Amygdala (tissue), 56 donors: Measurements from ENCODE around the gene ADH4.
"Not testable (repeated sequence)": the region's sequence is repeated elsewhere in the genome, so short reads cannot be mapped to it uniquely, and the experiment has no call there.

ENCODE experiments used
- DNase-seq, 56 donors: peaks; one replicate each; lab custom pipeline; 2025; lab: John Stamatoyannopoulos, UW

ADH4 gene

DNA sequence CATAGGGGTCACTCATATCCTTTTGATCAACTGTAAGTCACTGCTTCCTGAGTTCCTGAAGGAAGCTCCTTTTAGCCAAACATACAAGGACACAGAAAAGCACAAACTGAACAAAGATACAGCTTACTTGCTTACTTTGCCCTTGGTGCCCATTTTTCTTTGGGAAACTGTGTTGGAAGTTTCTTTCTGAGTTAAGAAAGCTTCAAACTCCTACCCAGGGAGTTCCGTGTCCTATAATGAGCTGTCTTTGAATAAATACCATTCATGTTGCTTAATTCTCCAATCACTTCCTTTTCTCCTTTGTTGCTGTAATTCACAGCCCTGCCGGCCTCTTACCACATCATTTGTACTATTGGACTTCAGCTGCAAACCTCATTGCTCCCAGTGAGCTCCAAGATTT is at the start of gene ADH4:
Gene ADH4, minus strand, starts transcription at position 228 of the 400 bp plus-strand sequence. Its CDS starts 75 bp downstream, at position 153.
- DNase-seq, result no peak

DNA sequence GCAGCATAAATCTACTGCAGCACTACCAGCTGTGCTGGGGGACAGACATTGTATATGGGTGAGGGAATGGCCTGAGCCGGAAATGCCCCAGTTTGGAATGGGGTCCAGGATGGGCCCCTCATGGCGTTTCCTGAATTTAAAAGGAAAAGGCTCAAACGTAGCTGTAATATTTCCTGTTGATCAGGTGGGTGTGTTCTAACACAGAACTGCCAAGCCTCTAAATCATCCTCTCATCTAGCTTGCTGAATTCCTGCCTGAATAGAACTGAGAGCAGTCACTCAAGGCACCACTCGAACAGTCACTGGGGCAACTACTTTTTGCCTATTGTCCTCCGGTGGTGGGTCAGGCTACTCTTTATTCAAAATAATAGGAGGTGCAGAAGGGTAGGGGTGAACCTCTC is 46.2 kb upstream of the ADH4 start:
- DNase-seq, result no peak

DNA sequence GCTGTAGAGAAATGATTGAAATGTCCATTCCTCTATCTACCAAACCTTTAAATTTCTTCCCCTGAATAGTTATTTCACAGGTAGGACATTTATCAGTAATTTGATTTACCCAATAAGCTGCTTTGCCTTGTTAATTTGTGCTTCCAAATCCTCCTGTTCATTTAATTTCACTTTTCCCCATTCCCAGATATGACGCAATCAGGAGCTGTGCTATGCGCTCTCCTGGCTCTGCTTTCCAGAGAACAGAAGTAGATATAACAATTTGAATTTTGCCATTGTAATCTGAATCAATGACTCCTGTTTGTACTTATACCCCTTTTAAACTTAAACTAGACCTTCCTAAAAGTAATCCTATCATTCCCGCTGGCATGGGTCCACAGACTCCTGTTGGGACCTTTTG is 45.8 kb upstream of the ADH4 start:
- DNase-seq, result not testable (repeated sequence)

DNA sequence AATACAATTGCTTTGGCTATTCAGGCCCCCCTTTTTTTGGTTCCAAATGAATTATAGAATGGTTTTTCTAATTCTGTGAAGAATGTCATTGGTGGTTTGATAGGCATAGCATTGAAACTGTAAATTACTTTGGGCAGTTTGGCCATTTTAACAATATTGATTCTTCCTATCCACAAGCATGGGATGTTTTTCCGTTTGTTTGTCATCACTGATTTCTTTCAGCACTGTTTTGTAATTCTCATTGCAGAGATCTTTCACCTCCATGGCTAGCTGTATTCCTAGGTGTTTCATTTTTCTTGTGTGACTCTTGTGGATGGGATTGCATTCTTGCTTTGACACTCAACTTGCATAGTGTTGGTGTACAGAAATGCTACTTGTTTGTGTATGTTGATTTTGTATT is 41.9 kb upstream of the ADH4 start:
- DNase-seq, result no peak

DNA sequence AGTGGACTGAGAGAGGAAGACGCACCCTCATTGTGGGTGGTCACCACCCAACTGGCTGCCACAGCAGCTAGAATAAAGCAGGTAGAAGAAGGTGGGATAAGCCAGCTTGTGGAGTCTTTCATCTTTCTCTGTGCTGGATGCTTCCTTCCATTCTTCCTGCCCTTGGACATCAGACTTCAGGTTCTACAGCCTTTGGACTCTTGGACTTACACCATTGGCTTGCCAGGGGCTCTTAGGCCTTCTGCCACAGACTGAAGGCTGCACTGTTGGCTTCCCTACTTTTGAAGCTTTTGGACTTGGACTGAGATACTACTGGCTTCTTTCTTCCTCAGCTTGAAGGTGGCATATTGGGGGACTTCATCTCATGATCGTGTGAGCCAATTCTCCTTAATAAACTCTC is 41.5 kb upstream of the ADH4 start:
- no peak for DNase-seq

DNA sequence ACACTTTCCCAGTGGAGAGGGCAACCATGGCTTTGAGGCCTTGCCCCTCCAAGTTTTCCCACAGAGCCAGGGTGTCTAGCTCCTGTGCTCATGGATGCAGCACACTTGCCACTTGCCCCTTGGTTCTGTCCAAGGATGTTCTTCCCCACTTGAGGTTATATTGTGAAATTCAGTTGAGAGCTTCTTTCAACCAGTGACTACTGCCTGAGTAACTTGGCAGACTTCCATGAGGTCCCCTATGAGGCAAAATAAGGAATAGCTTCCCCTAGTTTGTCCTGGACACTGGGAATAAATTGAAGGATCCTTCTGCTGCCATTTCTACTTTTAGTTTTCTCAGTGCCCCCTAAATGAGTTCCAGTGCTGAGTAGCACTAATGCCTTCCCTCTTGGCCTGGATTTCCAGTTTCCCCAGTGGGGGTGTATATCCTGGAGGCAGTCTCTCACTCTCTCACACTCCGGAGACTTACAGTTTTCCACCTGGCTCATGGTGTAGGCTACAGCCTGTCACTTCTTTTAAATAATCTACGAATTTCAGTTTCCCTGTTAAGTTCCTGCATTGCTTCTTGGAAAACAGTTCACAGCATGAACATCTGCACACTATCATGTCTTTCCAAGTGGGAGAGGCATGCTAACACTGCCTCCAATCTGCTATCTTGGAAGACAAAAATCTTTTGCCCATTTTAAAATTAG is 36.4 kb upstream of the ADH4 start:
- DNase-seq, result no peak

DNA sequence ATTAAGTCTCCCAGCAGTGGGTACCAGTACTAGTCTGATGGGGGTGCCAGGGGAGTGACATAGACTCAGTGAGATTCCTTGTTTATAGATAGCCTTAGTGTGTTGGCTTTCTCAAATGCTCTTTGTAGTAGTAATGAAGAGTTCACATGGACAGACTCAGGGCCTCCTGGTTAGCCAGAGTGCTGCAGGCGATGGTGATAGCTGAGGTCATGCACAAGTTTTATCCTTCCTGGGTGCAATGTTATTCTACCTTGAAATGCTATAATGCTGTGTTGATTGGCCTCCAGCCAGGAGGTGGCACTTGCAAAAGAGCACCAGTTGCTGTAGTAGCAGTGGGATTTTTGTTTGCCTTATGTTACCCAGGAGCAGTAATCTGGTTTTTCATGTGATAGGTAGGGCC is 35.5 kb upstream of the ADH4 start:
- no peak for DNase-seq

DNA sequence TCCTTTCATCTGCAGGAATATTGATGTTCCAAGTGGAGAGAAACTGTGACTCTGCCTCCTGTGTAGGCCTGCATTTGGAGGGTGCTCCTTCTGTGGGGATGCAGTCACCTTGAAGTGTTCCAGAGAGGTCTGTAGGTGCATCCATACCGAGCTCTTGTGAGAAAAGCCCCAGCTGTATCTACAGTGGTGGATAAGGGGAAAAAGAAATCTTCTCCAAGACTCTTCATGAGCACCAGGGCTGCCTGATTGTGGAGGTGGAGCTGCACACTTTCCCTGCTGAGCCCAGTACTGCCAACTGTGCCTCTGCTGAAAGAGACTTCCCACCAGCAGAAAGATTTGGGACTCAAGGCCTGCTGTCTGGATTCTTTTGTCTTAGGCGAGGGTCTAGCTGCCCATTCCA is 35.1 kb upstream of the ADH4 start:
- no peak for DNase-seq

DNA sequence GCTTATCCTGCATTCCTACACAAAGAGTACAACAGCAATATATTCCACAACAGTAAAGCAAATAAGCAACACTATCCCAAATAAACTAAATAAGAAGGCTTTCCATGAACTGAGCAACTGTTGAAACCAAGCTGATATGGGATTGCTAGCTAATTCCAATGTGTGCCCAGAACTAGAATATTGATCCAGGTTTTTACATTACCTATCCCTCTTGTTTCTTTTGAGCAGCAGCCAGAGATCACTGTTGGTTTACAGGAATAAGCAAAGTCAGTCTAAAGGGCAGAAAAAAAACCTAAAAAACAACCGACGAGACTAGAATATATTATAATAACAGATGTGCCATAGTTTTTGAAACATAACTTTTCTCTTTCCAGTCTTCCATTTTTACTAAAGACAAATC is 22.4 kb upstream of the ADH4 start:
- no peak for DNase-seq

DNA sequence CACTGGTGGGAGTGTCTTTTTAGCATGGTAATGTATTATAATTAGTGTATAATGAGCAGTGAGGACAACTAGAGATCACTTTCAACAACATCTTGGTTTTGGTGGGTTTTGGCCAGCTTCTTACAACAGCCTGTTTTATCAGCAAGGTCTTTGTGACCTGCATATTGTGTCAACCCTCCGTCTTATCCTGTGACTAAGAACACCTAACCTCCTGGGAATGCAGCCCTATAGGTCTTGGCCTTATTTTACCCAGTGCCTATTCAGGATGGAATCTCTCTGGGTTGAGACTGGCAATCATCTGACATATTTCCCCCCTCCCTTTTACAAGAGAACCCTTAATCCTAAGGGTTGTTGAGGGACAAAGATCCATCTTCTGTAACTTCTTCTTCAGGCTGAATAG is 21.9 kb upstream of the ADH4 start:
- DNase-seq, result no peak

DNA sequence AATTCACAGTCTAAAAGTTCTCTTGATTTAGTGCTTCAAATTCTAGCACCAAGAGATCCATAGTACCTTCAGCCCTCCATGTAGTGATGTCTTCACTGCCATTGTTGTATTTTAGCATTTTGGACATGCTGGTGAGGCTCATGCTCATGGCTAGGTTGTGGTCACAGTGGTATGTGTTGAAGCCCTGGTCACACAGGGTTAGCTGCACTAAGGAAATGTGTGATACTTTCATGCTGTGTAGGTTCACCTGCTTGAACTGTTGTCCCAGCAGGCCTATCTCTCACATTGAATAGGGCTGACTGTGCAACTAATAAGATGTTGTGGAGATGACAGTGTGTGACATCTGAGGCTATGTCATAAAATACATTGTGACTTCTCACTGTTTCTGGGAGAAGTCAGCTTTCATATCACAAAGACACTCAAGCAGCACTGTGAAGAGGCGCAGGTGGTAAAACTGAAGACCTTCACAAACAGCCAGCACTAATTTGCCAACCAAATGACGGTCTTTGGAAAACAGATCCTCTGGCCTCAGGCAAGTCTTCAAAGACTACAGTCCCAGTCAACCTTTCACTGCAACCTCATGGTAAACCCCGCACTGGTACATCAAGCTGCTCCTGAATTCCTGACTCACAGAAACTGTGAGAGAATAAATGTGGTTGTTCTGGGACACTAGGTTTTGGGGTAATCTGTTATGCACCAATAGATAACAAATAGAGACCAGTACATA is 17.4 kb upstream of the ADH4 start:
- DNase-seq, result no peak

DNA sequence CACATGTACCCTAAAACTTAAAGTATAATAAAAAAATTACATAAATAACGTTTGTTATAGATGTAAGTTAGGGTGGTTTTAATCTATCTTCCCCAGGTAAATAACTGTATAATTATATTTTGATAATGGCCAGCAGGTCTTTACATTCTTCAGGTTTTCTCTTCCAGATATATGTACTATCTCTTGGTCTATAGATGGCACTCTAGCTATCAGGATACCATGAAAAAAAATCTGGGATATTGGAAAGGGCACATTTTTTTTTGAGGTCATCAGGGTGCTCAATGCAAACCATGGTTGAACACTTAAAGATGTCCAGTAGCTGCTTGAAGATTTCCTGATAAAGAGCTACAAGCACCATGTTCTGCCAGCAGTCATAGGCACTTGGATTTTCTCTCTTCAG is 15.6 kb upstream of the ADH4 start:
- DNase-seq, result no peak

DNA sequence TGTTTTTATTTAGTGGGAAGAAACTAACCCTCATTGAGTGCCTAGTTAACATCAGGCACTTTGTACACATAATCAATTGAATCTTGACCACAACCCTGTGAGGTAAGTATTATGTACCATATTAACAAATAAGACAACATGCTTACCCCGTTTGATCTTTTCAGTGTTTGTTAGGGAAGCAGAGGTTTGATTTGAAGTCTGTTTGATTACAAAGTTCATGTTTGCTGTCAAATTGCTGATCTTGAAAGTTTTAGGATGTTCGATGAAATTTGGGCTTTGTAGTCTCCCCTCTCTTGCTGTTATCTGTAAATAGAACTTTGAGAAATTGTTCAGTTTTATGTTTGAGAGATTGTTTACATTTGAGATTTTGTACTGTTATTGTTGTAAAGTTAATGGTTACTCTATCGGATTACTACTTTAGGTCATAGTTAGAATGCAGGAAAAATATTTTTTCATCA is 13.4 kb upstream of the ADH4 start:
- DNase-seq, result no peak

DNA sequence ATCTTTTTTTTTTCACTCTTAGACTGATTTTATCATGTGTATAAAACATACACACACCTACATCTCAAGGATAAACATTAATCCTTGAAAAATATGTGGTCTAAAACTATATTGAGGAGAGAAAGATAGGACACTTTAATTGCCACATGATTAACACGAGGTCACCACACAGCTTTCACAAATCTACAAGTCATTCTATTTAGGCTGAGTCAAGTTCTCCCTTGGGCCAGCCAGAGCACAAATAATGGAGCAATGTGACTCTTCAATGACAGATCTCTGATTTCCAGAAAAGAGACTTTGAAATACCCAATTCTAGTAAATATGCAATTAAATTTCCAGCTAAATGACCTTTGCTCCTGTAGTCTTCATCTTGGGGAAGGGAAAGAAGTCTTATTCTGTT is 12.9 kb upstream of the ADH4 start:
- no peak for DNase-seq

DNA sequence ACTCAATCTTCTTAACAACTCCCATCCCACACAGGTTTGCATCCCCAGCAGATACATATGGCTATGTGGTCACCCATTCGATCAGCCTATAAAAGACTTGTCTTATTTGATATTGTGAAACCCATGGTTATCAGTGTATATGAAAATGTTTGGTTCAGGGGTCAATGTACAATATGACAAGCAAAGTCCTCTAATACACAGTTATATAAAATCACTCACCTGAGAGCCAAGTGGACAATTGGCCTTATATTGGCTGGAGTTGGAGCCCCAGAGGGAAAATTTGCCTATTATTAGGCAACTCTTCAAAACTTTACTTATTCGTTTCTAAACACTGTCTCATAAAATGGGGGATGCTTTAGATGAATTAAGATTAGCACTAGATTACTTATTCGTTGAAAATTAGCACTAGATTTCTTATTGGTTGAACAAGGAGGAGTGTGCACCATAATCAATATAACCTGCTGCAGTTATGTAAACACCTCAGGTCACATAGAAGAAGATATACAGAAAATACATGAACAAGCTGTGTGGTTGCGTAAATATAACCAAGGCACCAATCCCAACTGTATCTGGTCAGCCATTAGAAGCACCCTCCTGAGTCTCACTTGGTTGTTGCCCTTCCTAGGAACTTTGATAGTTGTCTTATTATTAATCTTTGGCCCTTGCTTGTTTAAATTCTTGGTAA is 10.7 kb upstream of the ADH4 start:
- no peak for DNase-seq

DNA sequence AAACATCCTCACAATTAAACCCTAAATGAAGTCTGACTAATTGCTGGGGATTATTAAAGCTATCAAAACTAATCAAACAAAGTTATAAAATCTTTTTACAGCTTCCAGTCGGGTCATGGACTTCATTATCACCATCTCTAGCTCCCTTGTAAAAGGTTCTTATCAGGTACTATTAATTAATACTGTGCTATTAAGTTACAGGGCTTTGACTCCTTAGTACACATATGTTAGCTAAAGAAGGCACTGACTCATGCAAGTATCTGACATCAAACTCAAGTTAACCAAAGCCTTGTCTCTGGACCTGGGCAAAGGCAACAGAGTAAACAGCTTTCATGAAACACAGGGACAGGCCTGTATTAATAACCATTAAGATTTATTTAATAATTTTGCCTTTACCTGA is 7.9 kb upstream of the ADH4 start:
- no peak for DNase-seq

DNA sequence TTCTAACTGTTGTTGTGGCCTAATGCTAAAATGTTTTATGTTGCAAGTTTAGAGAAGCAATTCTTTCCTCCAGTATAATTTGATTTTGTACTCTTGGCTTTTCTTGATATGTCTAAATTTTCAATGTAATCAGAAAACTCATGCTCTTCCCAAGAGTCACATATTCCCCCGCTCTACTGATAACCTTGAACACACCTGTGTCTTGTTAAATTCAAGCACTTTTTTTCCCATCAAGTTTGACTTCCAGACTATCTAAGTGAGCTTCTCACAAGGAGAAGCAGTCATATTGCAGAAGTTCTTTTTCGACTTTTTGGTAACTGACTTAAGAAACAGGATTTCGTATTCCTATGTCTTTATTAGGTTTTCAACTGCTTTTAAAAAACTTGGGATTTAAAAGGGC is 7.4 kb upstream of the ADH4 start:
- no peak for DNase-seq

DNA sequence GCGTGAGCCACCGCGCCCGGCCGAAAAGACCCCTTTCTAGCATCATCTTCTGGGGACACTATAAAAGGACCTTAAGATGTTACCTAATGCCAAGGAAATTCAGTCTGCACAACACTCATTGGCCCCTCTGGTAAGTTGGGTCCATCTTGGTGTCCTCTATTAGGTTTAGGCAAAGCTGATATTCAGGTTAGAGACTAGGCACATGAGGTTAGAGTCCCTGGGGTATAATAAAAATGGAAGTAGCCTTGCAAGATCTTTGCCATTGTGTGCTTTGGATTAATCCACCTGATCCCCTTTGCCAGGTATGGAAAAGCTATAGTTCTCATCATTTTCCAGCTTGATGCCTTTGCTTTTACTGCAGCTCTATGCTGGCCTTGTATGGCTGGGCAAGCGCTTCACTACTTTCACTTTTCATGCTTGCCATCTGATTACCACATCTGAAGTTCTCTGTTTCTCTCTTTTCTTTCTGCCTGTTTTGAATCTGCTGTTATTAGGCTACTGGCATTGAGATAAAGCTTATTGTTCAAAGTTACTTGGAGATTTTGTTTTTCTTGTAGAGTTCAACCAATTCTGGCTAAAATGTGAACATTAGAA is 5.4 kb upstream of the ADH4 start:
- no peak for DNase-seq

DNA sequence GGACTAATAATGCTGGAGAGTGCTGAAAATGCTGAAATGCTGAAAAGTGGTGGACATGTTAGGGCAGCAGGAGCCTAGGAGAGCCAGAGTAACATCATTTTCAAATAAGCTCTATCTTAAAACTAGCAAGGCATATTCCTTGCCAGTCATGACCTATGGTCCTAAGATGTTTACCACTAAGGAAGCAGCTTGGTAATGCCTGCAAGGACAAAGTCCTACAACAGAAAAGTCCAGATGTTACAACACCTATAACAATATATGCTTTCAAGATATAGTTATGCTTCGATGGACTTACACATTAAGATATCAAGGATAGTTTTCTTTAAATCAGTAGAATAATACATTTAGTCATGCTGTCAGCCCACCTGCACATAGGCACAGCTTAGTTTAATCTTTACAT is 4.5 kb upstream of the ADH4 start:
- DNase-seq, result no peak

DNA sequence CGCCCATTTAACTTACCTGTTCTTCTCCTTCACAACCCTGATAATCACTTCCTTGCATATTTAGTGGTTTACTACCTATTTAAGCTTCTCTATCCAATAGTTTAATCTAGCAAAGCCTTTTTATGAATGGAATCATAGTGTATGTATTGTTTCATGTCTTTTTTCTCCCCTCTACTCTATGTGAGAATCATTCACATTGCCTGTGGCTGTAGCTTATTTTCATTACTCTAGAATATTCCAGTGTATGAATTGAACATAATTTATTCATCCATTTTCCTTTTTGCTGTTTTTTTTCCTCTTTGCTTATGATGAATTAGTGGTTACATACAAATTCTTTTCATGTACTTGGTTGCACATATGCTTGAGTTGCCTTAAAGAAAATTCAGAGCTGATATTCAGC is 490 bp upstream of the ADH4 start:
- no peak for DNase-seq

DNA sequence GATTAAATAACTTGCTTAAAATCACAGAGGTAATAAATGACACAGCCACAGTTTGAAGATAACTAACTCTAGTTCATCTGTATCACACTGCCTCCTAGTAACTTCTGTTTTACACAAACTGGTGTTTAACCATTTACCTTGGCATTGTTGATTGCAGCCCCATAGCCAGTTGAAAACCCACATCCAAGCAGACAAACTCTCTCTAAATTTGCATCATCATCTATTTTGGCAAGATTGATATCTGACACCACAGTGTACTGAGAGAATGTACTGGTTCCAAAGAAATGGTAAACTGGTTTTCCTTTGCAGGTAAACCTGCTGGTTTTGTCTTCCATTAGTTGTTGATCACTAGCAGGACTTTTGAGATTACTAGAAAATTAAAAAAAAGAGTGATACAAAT is 7.8 kb downstream of the ADH4 start:
- no peak for DNase-seq
